HG03159 (cell line): ENCODE measurements around the gene ADSS2.
"Not testable (repeated sequence)": the region's sequence is repeated elsewhere in the genome, so short reads cannot be mapped to it uniquely, and the experiment has no call there.

ENCODE experiments used
- ATAC-seq: cut with Tn5 transposase; IDR thresholded peaks from one replicate; pipeline ENCODE4 v1.9.1; 2021; ENCODE audit warnings: mild to moderate bottlenecking, moderate library complexity; ENCODE audit not compliant: unreplicated experiment

The ADSS2 gene

DNA sequence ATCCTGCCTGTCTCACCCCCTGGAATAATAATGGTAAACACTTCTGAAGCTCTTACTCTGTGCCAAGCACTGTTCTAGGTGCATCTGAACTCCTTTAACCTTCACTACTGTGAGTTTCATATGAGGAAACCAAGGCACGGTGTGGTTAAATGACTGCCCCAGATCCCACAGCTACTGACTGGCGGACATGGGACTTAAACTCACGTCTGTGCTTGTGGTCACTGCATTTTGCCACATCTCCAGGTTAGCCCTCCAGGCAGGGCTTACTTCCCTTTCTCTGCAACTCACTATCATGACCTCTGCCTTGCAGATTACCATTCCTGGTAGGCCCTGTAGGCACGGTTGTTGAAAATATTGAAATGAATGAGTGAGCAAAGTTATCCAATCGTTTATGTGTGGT, 83.4 kb downstream of the ADSS2 start:
- no peak for ATAC-seq

DNA sequence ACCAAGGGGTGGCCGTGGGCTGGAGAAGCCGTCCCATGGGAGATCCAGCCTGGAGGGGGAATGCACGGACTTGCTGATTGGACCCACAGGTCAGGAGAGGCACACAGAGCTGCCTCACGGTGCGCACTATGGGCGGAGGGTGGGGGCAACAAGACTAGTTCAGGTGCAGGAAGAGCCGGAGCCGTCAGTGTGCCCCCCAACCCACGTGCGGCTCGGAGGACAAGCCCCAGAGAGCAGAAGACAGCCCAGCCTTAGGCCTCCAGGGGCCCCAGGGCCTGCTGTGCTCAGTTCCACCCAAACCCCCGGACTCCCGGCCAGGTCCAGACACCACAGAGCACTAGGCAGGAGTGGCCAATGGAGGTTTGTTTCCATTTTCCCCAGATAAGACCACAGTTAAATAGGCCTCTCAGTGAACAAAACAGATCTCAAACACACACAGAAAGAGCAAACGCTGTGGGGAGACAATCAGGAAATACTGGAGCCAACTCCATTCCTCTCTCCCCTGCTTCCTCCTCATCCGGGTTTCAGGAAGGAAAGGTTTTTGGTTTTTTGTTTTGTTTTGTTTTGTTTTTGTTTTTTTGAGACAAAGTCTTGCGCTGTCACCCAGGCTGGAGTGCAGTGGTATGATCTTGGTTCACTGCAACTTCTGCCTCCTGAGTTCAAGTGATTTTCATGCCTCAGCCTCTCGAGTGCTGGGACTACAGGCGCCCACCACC, 84.2 kb downstream of the ADSS2 start:
- no peak for ATAC-seq

DNA sequence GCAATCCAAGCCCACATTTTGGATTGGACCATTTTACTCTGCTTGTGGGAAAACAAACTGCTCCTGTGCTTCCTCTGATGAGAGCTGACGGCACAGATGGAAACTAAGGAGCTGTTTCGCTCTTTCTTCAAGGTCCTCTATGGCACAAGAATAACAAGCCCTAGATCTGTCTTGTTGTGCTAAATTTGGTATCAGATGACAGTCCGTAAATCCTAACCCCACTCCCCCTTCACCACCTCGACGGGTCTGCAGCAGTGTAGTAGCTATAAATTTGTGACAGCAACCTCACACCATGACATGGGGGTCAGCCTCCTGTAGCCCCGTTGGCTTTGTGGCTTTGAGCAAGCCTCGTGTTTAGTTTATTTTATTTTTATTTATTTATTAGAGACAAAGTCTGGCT, 85.9 kb downstream of the ADSS2 start:
- ATAC-seq, result no peak

DNA sequence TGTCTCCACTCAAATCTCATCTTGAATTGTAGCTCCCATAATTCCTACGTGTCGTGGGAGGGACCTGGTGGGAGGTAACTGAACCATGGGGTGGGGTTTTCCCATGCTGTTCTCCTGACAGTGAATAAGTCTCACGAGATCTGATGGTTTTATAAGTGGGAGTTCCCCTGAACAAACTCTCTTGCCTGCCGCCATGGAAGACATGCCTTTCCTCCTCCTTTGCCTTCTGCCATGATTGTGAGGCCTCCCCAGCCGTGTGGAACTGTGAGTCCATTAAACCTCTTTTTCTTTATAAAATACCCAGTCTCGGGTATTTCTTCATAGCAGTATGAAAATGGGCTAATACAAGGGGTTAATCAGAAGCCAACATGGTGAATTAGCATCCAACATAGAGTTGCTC, 86.4 kb downstream of the ADSS2 start:
- not testable (repeated sequence) for ATAC-seq

DNA sequence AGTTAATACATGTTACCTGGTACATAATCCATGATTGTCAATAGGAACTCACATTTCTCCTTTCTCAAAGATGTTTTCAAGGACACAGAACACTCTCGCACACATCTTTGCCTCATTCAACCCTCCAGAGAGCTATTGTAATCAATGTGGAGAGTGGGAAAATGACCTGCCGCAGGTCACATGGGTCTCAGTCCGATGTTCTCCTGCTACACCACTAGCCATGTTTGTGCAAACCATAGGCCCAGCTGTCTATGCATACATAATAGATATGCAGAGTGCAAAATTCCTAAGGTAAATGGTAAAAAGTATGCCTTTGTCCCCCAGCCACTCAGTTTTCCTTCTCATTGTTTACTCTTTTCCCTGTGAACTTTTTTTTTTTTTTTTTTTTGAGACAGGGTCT, 89.2 kb downstream of the ADSS2 start:
- no peak for ATAC-seq

DNA sequence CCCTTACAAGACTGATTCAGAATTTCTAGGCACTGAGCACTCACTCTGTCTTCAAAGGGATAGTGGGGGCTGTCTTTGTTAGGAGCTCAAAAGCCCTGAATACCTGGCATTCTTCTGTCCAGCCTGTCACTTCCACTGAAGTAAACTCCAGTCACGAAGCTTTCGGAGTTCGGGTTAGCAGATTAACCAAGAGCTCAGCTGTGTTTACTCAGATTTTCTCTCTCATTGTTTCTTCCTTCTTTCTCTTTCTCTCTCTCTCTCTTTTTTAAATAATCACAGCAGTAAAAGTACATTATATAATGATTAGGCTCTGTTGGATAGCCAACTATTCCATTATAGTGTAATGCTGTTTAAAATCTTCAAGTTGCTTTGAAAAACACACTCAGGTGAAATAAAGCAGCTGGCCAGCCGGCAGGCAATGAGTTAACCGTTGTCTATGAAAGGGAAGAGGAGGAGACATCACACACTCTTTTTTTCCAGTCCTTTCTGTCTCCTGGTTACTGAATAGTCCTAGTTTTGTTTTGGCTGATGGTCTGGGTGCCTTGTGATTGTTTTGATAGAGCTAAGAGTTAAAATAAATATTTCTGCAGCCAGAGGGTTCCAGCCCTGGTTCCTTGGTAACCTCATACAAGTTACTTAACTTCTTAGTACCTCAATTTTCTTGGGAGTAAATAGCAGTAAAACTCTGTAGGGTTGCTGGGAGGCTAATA, 89.8 kb downstream of the ADSS2 start:
- ATAC-seq, result no peak
